Right kidney (tissue), 1 donor: Measurements from ENCODE around the gene EIF3CL.
"Not testable (repeated sequence)": the region's sequence is repeated elsewhere in the genome, so short reads cannot be mapped to it uniquely, and the experiment has no call there.

ENCODE experiments used
- DNase-seq: peaks from one replicate; pipeline ENCODE4 v3.0.0-alpha.2; 2016

Gene EIF3CL

DNA sequence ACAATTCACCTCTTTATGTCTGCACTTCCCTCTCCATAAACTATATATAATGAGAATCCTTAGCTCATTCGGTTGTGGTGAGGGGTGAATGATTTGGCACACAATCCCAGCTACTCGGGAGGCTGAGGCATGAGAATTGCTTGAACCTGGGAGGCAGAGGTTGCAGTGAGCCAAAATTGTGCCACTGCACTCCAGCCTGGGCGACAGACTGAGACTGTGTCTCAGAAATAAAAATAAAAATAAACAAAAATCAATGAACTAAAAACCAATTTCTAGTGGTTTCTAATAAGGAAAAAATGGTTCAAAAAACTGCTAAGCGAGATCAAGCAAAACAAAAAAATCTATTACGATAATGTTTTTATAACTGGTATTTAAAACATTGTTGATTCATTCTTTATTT lies 40.2 kb downstream of the EIF3CL start, which contains the start of gene NPIPB6:
NPIPB6 (minus strand) TSS at position 101 of the 400 bp plus-strand sequence. CDS start 686 bp downstream, outside the sequence.
- DNase-seq, result not testable (repeated sequence)

DNA sequence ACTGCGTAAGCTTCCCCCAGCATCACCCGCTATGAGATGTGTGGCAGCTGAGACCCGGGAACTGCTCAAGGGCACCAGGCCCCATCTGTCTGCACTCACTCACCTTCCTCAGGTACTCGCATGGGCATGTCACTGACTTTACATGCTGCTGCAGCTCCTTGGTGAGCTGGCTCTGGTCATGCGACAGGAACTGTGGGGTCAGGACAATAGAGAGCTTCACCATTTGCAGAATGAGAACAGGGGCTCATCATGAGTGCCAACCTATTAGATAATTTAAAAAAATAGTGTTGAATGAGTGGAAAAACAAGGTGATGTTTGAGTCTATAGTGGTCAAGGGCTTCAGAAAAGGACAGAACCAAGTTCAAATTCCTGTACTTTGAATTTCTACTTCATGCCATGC lies 41.0 kb downstream of the EIF3CL start:
- not testable (repeated sequence) for DNase-seq

DNA sequence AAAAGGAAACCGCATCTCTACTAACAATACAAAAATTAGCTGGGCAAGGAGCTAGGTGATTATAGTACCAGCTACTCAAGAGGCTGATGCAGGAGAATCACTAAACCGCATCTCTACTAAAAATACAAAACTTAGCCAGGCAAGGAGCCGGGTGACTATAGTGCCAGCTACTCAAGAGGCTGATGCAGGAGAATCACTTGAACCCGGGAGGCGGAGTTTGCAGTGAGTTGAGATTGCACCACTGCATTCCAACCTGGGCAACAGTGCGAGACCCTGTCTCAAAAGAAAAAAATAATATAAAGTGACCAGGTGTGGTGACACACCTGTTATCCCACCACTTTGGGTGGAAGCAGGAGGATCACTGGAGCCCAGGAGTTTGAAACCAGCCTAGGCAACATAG lies 65.4 kb downstream of the EIF3CL start:
- DNase-seq, result not testable (repeated sequence)

GRCh38 chr16:28336940-28337710 lies 66.5 kb downstream of the EIF3CL start:
- not testable (repeated sequence) for DNase-seq

DNA sequence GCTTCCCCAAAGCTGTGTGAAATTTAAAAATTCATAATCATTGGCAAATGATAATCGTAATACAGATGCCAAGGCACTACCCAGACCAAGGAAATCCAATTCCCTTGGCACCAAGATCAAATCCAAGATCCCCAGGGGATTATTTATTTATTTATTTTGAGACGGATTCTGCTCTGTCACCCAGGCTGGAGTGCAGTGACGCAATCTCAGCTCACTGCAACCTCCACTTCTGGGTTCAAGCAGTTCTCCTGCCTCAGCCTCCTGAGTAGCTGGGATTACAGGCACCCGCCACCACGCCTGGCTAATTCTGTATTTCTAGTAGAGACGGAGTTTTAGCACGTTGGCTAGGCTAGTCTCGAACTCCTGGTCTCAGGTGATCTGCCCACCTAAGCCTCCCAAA lies 68.0 kb downstream of the EIF3CL start:
- not testable (repeated sequence) for DNase-seq

GRCh38 chr16:28332632-28333031 lies 71.0 kb downstream of the EIF3CL start:
- DNase-seq, result not testable (repeated sequence)

- not testable (repeated sequence) for DNase-seq
Observed at GRCh38 chr16:28330981-28331380, 72.7 kb downstream of the EIF3CL start.

GRCh38 chr16:28330232-28330631 lies 73.4 kb downstream of the EIF3CL start:
- not testable (repeated sequence) for DNase-seq
